Measurements from ENCODE around the gene VPS13A.

GRCh38 chr9:77180056-77180455 is 2.7 kb downstream of the VPS13A start:
- TF ChIP-seq CTCF (IDR thresholded peaks at IDR 0.05; ENCODE audit: poor library complexity) = no peak
- TF ChIP-seq EZH2 (IDR thresholded peaks at IDR 0.05; ENCODE audit: borderline replicate concordance) = no peak
- no peak for TF ChIP-seq EZH2phosphoT487 (IDR thresholded peaks at IDR 0.05; ENCODE audit: low read depth, severe bottlenecking, unreplicated experiment)
